ENCODE data around the gene CERKL.

Gene CERKL

DNA sequence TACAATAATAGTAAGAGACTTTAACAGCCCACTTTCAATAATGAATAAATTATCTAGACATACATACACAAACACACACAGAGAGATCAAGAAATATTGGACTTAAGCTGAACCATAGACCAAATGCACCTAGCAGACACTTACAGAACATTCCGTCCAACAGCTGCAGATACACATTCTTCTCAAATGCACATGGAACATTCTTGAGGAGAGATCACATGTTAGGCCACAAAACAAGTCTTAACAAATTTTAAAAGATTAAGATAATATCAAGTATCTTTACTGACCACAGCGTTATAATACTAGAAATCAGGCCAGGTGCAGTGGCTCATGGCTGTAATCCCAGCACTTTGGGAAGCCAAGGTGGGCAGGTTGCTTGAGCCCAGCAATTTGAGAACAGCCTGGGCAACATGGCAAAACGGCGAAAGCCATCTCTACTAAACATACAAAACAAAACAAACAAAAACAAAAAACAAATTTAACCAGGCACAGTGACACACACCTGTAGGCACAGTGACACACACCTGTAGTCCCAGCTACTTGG lies 7.4 kb downstream of the CERKL start:
- TF ChIP-seq, protein P1, sequence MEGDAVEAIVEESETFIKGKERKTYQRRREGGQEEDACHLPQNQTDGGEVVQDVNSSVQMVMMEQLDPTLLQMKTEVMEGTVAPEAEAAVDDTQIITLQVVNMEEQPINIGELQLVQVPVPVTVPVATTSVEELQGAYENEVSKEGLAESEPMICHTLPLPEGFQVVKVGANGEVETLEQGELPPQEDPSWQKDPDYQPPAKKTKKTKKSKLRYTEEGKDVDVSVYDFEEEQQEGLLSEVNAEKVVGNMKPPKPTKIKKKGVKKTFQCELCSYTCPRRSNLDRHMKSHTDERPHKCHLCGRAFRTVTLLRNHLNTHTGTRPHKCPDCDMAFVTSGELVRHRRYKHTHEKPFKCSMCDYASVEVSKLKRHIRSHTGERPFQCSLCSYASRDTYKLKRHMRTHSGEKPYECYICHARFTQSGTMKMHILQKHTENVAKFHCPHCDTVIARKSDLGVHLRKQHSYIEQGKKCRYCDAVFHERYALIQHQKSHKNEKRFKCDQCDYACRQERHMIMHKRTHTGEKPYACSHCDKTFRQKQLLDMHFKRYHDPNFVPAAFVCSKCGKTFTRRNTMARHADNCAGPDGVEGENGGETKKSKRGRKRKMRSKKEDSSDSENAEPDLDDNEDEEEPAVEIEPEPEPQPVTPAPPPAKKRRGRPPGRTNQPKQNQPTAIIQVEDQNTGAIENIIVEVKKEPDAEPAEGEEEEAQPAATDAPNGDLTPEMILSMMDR (IDR thresholded peaks at IDR 0.05) = no peak

DNA sequence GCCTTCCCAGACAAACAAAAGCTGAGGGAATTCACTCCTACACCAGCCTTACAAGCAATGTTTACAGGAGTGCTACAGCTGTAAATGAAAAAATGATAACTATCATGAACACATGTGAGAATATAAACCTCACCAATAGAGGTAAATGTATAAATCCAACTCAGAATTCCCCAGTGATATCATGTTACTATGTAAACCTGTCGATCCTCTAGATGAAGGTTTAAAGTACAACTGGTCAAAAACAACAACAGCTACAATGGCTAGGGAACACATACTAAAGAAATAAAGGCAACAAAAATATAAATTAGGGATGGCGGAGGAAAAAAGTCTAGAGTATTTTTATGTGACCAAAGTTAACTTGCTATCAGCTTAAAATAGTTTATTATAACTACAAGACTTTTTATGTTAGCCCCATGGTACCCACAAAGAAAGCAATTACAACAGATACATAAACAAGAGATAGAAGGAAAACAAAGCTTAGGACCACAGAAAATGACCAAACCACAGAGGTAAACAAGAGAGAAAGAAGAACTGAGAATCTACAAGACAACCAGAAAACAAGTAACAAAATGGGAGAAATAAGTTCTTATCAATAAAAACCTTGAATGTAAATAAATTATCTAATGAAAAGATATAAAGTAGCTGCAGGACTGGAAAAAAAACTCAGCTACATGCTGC lies 8.3 kb downstream of the CERKL start:
- TF ChIP-seq, protein P1 (IDR thresholded peaks at IDR 0.05) = no peak

DNA sequence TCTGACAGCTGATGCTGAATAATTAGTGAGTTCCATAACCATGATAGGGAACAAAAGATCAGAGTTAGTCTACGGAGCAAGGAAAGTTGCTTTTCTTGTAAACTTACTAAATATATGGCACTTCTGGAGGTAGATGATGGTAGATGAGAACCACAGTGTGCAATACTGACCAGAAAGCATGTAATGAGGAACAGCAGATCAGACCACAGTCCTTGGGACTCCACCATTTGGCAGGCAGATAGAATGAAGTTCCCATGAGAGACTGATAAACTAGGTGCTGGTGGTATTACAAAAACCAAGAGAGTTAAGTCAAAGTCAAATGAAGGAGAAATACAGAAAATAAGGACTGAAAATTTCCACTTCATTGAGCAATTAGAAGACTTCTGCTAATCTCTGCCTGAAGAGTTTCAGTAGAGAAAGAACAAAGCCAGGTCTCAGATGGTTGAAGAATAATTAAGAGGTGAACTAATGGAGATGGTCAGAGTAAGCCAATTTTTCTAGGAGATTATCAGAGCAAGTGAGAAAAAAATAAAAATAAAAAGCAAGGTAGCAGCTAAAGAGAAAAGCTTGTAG lies 10.4 kb downstream of the CERKL start:
- TF ChIP-seq, protein P1 (IDR thresholded peaks at IDR 0.05) = no peak

DNA sequence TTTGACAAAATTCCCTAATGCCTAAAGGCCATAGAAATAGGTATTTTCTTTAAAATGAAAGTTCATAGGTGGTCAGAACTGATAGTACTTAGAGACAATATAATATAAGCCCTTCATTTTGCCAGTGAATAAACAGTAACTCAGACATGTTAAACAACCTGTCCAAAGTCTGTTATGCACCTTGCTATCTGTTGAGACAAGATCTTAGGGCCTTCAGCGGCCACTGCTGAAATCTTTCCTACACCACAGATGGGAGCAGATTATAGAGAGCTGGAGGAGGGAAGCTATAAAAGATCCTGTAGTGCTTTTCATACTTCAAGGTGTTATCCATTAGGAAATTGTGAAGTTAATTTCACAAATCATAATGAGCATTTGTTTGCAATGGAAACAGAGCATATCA lies 13.8 kb downstream of the CERKL start:
- TF ChIP-seq, protein P1 (IDR thresholded peaks at IDR 0.05) = no peak

DNA sequence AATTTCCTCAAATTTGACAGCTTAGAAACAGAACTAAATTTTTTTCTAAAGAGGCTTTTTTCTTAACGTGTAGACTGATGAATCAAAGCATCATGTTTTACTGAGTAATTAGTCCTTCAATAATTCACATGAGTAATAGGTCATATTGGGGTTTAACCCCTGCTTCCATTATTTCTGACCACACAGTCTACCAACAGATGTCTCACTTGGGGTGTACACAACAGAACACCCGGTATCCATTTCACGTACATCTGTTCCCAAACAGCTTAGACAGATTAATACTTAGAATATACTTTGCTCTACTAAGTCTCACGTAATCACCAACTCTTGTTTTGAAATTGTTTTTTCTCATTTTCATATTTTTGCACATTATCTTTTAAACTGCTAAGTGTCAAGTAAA lies 14.8 kb downstream of the CERKL start:
- TF ChIP-seq, protein P1 (IDR thresholded peaks at IDR 0.05) = no peak

DNA sequence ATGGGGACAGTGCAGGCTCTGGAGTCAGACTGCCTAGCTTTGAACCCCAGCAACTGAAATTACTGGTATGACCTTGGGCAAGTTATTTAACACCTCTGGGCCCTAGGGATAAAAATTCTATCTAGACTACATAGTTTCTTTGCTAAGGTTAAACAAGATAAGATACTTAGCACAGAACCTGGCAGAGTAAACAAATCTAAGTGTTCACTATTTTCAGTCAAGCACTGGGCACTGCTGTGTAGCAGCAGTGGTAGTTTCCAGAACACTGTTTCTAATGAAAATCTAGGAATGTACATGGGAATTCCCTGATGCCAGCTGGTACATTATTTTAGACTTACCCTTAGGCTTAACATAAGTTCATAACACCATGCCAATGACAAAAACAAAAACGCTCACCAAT lies 17.2 kb downstream of the CERKL start:
- TF ChIP-seq, protein P1 (IDR thresholded peaks at IDR 0.05) = no peak

DNA sequence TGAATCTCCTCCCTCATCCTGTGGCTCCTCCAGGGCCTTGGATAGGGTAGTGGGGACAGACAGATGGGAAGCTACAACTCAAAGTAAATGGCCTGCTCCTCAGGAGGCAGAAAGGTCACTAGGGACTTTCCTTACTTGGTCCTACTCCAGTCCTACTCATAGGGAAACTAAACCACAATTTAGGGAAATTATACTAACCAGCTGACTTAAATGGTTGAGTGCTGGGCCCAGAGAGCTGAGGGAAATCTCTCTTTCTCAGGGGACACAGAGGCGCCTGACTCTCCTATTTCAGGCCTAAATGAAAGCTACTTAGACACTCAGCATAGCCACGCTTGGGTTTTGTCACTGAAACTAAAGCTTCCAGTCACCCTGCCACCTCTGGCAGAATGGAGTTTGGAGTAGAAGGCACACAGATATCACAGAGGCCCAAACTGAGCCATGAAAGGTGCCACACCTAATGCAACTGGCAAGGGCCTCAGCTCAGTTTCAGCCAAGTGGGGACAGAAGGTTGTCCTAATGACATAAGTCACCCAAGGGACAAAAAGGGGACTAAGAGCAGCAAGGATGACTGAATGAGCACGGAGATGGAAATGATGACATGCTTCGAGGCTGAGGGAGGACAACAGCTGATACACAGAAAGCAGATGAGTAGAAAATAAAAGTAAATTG lies 24.0 kb downstream of the CERKL start:
- TF ChIP-seq, protein P1 (IDR thresholded peaks at IDR 0.05) = no peak

Data from LNCAP (cell line).